Neural cell (in vitro differentiated cells): Measurements from ENCODE around the gene SCN8A.

ENCODE experiments used
- EZH2 ChIP-seq: fragments of 200-600, 300-800 bp; shearing (Covaris generic), sonication (generic); IDR thresholded peaks from 2 replicates; pipeline ENCODE4 v1.6.1; 2014; ENCODE audit warnings: antibody characterized with exemption, low read length, borderline replicate concordance, mild to moderate bottlenecking; ENCODE audit not compliant: insufficient read depth, poor library complexity, severe bottlenecking
- POLR2AphosphoS5 ChIP-seq: IDR thresholded peaks from 2 replicates; pipeline ENCODE4 v1.6.1; 2012
- RAD21 ChIP-seq: fragments of 450-650 bp; conservative IDR thresholded peaks from 2 replicates; pipeline ENCODE4 v1.6.1; 2014; ENCODE audit warnings: antibody characterized with exemption, mild to moderate bottlenecking, moderate library complexity
- TF ChIP-seq, protein P1 (sequence below): fragments of 450-650 bp; IDR thresholded peaks from 2 replicates; pipeline ENCODE4 v1.5.1; 2014; ENCODE audit warnings: antibody characterized with exemption, mild to moderate bottlenecking, moderate library complexity; ENCODE audit not compliant: poor library complexity, severe bottlenecking

DNA sequence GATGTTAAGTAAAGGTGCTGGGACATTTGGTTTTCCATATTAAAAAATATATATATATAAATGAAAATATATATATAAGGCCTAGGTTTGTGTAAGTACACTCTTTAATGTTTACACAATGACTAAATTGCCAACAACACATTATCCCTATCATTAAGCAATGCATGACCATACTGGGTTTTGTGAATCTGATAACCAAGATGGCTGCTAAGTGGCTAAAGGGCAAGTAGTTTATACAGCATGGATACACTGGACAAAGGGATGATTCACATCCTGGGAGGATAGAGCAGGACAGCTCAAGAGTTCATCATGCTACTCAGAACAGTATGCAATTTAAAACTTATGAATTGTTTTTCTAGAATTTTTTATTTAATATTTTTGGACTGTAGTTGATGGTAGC lies 168.1 kb downstream of the SCN8A start:
- TF ChIP-seq, protein P1, sequence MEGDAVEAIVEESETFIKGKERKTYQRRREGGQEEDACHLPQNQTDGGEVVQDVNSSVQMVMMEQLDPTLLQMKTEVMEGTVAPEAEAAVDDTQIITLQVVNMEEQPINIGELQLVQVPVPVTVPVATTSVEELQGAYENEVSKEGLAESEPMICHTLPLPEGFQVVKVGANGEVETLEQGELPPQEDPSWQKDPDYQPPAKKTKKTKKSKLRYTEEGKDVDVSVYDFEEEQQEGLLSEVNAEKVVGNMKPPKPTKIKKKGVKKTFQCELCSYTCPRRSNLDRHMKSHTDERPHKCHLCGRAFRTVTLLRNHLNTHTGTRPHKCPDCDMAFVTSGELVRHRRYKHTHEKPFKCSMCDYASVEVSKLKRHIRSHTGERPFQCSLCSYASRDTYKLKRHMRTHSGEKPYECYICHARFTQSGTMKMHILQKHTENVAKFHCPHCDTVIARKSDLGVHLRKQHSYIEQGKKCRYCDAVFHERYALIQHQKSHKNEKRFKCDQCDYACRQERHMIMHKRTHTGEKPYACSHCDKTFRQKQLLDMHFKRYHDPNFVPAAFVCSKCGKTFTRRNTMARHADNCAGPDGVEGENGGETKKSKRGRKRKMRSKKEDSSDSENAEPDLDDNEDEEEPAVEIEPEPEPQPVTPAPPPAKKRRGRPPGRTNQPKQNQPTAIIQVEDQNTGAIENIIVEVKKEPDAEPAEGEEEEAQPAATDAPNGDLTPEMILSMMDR = no peak
- TF ChIP-seq EZH2 (no peak), POLR2AphosphoS5 (no peak), RAD21 (no peak)
